ENCODE data around the gene CFAP100.

Gene CFAP100

DNA sequence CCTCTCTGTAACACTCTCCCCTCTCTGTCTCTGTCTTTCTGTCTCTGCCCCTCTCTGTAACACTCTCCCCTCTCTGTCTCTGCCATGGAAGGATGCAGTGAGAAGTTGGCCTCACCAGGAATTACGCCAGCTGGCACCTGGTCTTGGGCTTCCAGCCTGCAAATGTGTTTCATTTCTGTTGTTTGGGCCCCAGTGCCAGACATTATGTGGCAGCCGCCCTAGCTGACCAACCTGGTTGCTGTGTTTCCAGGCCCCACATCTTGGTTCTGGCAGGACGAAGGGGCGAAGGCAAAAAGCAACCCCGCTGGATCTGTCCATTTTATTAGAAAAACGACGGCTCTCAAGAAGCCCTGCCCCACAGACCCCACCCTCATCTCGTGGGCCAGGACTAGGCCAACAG lies 86.2 kb downstream of the CFAP100 start:
- no peak for DNase-seq (ENCODE audit: low read depth)

DNA sequence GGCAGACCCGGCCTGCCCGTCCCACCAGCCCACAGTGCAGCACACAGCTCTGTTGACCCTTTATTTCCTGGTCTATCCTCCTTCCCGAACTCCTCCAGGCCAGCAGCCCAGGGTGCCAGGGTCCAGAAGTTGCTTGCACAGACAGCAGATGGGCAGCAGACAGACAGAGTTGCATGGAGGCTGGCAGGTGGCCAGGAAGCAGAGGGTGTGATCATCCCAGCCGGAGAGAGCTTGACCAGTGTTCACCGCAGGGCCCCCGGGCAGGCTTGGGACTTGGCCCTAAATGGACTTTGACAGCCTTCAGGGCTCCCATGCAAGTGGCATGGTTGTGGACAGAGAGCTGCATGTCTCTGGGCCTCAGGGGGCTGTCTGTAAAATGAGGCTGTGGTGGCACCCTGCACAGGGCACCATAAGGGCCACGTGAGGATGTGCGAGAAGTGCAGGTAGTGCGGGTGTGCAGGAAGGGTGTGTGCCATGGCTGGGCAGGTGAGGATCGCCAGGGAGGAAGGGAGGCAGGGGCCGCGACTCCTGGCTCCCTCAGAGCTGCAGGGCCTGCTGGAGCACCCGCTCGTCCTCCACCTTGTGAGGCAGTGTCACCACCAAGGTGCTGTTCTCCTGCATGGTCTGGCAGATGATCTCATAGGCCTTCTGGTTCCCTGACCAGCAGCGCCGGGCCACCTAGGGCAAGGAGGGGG lies 87.2 kb downstream of the CFAP100 start:
- DNase-seq (ENCODE audit: low read depth), result no peak

DNA sequence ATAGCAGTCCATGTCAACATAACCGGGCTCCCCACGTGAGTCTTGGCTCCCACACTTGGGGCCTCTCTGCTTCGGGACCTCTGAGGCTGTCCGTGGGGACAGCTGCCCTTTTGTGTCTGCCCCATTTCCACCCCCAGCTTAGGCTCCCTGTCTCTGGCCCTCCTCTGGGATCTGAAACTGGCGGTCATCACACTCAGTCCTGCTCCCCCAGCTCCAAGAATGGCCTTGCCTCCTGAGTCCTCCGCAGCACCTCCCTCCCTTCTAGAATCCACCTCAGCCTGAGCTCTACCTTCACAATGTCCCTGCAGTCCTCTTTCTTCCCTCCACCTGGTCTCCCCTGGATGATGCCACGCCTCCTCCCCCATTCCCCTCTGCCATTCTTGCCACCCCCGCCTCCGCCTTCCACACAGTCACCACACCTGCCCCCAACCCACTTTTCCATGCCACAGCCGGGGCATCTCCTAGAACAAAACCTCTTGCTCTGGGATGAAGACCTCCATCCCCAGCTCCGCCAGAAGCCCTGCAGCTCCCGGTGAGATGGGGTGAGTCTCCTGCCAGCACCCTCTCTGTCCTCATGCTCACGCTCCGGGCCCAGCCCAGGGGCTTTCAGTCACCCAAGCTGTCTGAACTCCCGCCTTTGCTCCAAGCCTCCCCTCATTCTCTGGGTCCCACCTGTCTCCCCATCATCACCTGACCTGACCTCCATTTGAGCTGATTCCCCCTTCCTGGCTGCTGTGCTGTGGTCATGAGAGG lies 88.0 kb downstream of the CFAP100 start:
- no peak for DNase-seq (ENCODE audit: low read depth)

DNA sequence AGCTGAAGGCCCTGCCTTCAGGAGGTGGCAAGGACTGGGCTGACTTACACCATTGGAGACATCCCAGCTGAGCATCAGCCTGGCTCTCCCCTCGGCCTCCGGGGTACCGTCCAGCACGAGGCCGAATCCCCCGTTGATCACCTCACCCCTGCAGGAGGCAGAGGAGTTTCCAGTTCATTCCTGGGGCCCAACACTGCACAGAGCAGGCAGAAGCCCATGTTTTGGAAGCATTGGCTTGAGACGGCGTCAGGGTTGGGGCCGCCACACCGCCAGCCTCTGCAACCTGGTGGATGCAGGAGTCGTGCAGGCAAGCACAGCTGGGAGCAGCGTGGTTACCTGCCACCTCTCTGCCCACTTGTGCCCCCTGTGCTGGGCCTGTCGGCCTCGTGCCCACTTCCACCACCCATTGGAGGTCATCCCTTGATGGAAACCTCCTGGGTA lies 88.6 kb downstream of the CFAP100 start:
- DNase-seq (ENCODE audit: low read depth), result no peak

DNA sequence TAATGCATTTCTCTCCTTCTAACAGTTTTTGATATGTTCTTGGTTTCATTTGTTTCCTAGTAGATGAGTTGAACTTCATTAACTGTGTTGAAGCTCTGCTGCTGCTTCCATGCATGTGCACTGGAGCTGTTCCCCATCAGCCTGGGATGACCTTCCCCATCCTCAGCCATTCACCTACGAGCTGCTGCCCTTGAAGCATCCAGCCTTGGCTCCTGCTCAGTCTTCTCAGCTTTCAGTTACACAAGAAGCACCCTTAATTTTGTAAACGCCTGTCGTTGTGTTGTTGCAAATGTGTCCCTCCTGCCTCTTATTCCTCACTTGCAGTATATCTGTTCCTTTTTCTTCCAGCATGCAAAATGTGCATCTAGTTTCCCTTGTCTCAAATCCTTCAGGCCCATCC lies 89.4 kb downstream of the CFAP100 start:
- DNase-seq (ENCODE audit: low read depth), result no peak

DNA sequence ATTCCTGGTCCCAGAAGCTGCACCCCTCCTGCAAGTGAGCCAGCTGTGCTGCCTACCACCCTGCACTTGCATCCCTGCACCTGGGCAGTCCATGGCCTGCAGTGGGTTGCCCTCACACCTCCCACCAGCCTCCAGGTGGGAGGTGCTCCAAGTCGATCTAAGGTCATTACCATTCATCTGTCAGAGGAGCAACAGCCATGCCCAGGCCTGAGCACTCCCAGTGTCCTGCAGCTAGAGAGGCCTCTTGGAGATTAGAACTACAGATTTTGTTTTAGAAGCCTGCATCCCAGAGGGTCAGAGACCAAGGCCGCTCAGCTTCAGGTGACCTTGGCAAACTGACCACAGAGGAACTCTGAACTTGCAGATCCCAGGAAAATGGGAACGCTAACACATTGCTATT lies 90.0 kb downstream of the CFAP100 start:
- DNase-seq (ENCODE audit: low read depth), result no peak

DNA sequence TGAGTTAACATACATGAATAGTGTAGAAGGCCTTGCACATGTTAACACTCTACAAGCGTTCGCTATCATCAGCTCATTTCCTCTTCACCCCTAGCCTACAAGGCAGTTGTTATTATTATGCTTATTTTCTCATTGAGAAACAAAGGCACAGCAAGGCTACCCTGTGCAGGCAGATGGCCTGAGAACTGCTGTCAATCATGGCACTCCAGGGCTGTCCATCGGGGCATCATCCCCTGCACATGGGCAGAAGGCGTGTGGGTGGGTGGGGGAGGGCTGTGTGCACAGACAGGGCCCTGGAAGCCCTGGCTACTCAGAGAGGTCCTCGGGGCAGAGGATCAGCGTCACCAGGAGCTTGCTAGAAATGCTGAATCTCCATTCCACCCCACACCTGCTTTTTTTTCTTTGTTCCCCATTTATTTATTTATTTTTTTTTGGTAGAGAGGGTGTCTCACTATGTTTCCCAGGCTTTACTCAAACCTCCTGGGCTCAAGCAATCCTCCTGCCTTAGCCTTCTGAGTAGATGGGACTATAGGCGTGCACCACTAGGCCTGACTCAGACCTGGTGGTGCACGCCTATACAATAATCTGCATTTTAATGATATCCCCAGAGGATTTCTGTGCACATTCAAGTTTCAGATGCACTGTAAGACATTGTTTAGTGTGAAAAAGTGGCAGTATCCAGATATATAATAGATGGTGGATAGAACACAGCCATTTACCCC lies 90.6 kb downstream of the CFAP100 start:
- DNase-seq (ENCODE audit: low read depth), result no peak

DNA sequence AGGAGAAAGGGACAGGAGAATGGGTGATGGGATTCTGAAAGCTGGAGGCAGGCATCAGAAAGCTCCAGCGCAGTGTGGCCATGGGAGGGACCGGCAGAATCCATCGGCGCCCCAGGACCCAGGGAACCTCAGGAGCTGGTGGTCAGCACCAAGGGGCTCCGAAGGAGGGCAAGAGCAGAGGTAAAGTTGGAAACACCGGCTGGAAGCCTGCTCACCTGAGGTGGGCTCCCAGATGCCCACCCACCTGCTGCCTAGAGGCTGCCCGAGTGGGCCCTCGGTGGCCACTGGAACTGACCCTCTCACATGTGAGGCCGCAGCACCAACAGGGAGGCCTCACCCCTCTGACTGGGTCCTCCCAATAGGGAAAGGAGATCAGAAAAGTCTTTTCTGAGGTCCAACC lies 91.2 kb downstream of the CFAP100 start:
- no peak for DNase-seq (ENCODE audit: low read depth)

Data from T-helper 22 cell (primary cell).